ENCODE data around the gene RAPGEF2. TPM values are rescaled to one million over a fixed set of nuclear protein-coding genes. Genes with fewer than 3 reads are reported as not detected.
A peak's percentile ranks its signal among the peaks of the same experiment; 100 is the strongest.

The RAPGEF2 gene
- total RNA-seq, 1 donor from 2014 or later, result 38.9 TPM

DNA sequence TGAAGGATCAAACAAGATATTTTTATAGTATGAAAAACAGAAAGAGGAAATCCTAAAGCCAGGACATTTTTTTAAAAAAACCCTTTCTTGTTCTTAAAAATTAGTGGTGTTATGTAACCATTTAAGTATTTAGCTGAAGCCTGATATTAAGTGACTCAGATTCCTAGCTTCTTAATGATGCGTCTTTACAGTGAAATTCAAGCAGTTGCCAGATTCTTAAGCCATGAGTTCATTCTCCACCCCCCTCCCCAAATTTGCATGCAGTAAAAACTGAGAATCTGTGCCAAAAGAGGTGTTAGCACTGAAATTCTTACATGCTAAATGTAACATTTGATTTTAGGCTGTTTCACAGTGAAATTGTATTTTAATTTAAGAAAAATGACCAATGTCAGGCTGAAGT, 180.8 kb downstream of the RAPGEF2 start:
- TF ChIP-seq, protein P1, sequence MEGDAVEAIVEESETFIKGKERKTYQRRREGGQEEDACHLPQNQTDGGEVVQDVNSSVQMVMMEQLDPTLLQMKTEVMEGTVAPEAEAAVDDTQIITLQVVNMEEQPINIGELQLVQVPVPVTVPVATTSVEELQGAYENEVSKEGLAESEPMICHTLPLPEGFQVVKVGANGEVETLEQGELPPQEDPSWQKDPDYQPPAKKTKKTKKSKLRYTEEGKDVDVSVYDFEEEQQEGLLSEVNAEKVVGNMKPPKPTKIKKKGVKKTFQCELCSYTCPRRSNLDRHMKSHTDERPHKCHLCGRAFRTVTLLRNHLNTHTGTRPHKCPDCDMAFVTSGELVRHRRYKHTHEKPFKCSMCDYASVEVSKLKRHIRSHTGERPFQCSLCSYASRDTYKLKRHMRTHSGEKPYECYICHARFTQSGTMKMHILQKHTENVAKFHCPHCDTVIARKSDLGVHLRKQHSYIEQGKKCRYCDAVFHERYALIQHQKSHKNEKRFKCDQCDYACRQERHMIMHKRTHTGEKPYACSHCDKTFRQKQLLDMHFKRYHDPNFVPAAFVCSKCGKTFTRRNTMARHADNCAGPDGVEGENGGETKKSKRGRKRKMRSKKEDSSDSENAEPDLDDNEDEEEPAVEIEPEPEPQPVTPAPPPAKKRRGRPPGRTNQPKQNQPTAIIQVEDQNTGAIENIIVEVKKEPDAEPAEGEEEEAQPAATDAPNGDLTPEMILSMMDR (conservative IDR thresholded peaks at IDR 0.05; ENCODE audit: low read depth, low read length), result no peak
- H3K4me3 ChIP-seq (ENCODE audit: low read depth, low read length), result no peak overlapping the region
- DNase-seq (ENCODE audit: low read depth), result peak; percentile 42

DNA sequence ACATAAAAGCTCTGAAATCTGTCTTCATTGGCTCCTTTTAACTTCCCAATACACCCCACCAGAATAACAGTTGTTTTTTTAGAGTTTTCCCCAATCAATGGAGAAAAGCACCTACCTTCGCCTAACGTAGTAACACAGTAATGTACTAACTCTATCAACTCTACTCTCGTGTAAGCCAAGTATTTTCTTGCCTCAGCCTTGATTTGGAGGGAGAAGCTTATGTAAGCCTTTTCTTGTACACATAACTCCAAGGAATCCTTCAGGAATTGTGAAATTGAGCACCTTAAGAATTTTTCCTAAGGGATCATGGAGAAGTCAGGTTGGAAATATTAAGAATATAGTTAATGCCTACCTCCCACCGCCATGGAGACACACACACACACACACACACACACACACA, 181.2 kb downstream of the RAPGEF2 start:
- H3K4me3 ChIP-seq (ENCODE audit: low read depth, low read length), result no peak overlapping the region
- DNase-seq (ENCODE audit: low read depth), result no peak

DNA sequence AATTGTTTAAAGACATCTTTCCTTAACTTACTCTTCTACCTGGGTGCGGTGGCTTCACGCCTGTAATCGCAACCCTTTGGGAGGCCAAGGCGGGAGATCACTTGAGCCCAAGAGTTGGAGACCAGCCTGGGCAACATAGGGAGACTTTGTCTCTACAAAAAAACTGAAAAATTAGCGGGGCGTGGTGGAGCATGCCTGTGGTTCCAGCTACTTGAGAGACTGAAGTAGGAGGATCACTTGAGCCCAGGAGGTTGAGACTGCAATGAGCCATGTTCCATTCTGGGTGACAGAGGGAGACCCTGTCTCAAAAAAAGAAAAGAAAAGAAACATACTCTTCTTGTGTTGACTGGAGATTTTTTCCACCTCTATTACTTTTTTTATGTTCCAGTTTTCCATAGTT, 181.9 kb downstream of the RAPGEF2 start:
- TF ChIP-seq, protein P1 (conservative IDR thresholded peaks at IDR 0.05; ENCODE audit: low read depth, low read length), result no peak
- H3K4me3 ChIP-seq (ENCODE audit: low read depth, low read length), result no peak overlapping the region
- DNase-seq (ENCODE audit: low read depth), result no peak

More for the DNA sequence above, 181.2 kb downstream of the RAPGEF2 start:
- TF ChIP-seq, protein P1 (conservative IDR thresholded peaks at IDR 0.05; ENCODE audit: low read depth, low read length), result no peak

DNA sequence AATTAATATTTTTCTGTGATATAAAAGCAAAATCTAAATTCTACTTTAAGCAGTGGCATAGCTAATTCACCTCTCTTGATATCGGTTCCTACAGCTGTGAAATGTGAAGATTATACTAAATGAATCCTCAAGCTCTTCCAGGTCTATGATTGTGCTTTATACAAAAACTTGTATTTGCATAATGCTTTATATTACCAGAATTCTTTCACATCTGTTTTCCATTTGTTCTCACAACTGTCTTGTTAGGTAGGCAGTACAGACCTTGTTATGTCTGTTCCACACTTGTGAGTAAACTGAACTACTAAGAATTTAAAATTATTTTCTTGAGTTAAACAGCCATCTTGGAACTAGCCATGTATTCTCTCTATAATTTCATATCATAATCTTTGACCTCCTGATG, 184.9 kb downstream of the RAPGEF2 start:
- no peak overlapping the region for H3K4me3 ChIP-seq (ENCODE audit: low read depth, low read length)
- no peak for DNase-seq (ENCODE audit: low read depth)
- TF ChIP-seq, protein P1 (conservative IDR thresholded peaks at IDR 0.05; ENCODE audit: low read depth, low read length), result no peak

DNA sequence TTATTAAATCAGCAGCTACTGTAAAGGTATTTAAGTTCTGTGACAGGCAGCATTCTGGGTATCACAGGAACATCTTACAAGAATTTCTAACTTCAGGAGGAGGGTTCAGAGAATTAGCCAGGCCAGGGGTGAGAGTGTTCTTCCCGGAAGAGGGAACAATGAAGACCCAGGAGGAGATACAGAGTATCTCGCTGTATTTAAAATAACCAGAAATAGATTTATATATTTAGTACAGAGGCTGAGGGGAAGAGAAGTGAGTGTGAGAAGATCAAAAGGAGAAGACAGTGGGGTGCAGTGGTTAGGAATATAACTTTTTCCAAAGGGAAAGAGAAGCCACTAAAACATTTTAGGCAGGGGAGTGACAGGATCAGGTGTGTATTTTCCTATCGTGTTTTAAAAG, 186.8 kb downstream of the RAPGEF2 start:
- DNase-seq (ENCODE audit: low read depth), result no peak
- TF ChIP-seq, protein P1 (conservative IDR thresholded peaks at IDR 0.05; ENCODE audit: low read depth, low read length), result no peak
- H3K4me3 ChIP-seq (ENCODE audit: low read depth, low read length), result no peak overlapping the region

DNA sequence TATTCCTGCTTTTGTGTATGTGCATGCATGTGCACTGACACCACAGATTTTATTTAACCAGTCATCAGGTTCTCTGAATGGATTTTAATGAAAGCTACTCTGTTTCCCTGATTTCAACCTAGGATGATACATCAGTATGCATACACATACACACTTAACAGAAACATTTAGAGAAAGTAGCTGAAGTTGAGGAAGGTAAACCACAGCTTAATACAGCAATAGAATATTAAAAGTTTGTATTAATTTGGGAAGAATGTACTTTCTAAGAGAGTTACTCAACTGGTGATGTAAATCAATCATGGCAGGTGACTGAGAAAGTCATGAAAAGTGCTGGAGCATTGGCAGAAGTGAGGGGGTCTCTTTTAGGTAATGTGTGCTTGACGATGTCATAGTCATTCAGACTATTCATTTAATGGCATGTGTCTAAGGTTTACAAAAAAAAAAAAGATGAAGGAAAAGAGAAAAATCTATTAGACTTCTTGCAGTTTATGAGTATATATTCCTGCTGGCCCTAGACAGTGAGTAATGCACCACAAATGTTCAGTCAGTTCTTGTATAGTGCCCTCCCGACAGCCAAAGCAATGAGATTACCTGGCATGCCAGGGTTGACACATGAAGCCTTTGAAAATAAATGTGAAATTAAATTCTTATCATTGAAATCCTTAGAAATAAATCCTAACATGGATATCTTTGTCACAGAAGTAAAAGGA, 187.6 kb downstream of the RAPGEF2 start:
- no peak for DNase-seq (ENCODE audit: low read depth)
- no peak overlapping the region for H3K4me3 ChIP-seq (ENCODE audit: low read depth, low read length)

More for the DNA sequence above, 187.6 kb downstream of the RAPGEF2 start:
- TF ChIP-seq, protein P1 (conservative IDR thresholded peaks at IDR 0.05; ENCODE audit: low read depth, low read length), result no peak

Measured in epithelial cell of proximal tubule (primary cell).